ENCODE measurements around the gene MLLT10.

GRCh38 chr10:21501731-21502347, 32.2 kb upstream of the MLLT10 start:
- TF ChIP-seq CTCF (IDR thresholded peaks at IDR 0.05) (no peak), POLR2A (IDR thresholded peaks at IDR 0.05) (no peak)

All from right lobe of liver (tissue), 4 donors.